H1 (cell line): ENCODE data around the gene MYRF. TPM values are rescaled to one million over a fixed set of nuclear protein-coding genes. Genes with fewer than 3 reads are reported as not detected.

Experiments used
- CTCF ChIA-PET: fragments of 300-600 bp; sonication (Branson Sonifier 250); formaldehyde crosslinking; loops from one replicate; lab custom pipeline; 2021; ENCODE audit not compliant: partially characterized antibody; lab: Charles Lee
- POLR2A ChIA-PET: fragments of 300-600 bp; sonication (Branson Sonifier 250); formaldehyde crosslinking; loops from one replicate; lab custom pipeline; 2021; ENCODE audit warnings: inconsistent platforms; ENCODE audit not compliant: partially characterized antibody; lab: Charles Lee
- DNase-seq, 2 experiments: peaks; one replicate each; pipeline versions ENCODE4 v3.0.0 to v3.0.0-alpha.2; 2010 to 2022; ENCODE audit warnings: low spot score in 2 of 2, low read depth in 1 of 2, mixed read lengths in 1 of 2
- FAIRE-seq: peaks from 2 replicates; lab custom pipeline; 2011; peaks lifted over from hg19 to GRCh38; lab: Jason Lieb, UNC
- H2AFZ ChIP-seq: 2 replicates; pipeline ENCODE4 v1.8.1; 2012; ENCODE audit warnings: low read length, inconsistent platforms
- H2AK5ac ChIP-seq: 2 replicates; pipeline ENCODE4 v1.6.1; 2013; ENCODE audit warnings: low read depth, low read length
- H2BK120ac ChIP-seq: replicated peaks from 2 replicates; pipeline ENCODE3; 2013; ENCODE audit warnings: low read depth, low read length, inconsistent platforms
- H2BK12ac ChIP-seq: 2 replicates; pipeline ENCODE4 v1.6.1; 2013; ENCODE audit warnings: low read depth, low read length
- H2BK15ac ChIP-seq: 2 replicates; pipeline ENCODE4 v1.6.1; 2013; ENCODE audit warnings: low read length
- H2BK20ac ChIP-seq: 2 replicates; pipeline ENCODE4 v1.6.1; 2013; ENCODE audit warnings: low read length
- H2BK5ac ChIP-seq: 2 replicates; pipeline ENCODE4 v1.6.1; 2013; ENCODE audit warnings: low read depth, low read length
- H3K14ac ChIP-seq: 2 replicates; pipeline ENCODE4 v1.6.1; 2013; ENCODE audit warnings: inconsistent platforms; ENCODE audit not compliant: insufficient read length
- H3K18ac ChIP-seq: 2 replicates; pipeline ENCODE4 v1.6.1; 2013; ENCODE audit warnings: low read length; ENCODE audit errors: extremely low read depth
- H3K23ac ChIP-seq: 2 replicates; pipeline ENCODE4 v1.6.1; 2013; ENCODE audit warnings: inconsistent platforms; ENCODE audit not compliant: insufficient read length
- H3K23me2 ChIP-seq: 2 replicates; pipeline ENCODE4 v1.6.1; 2013; ENCODE audit warnings: low read depth, low read length
- H3K27ac ChIP-seq: 2 replicates; pipeline ENCODE4 v1.6.1; 2011; ENCODE audit warnings: low read depth, low read length, inconsistent platforms
- H3K27me3 ChIP-seq, 4 experiments: replicated peaks in 1 of 4; 1 replicate in 1 of 4; 2 replicates in 3 of 4; pipeline versions ENCODE4 v1.6.1 to v1.8.1; 2011 to 2013; ENCODE audit warnings: low read length in 3 of 4, mild to moderate bottlenecking in 3 of 4, inconsistent platforms in 2 of 4, mixed read lengths in 2 of 4, moderate library complexity in 1 of 4; ENCODE audit not compliant: control insufficient read depth in 3 of 4, insufficient read depth in 3 of 4; ENCODE audit errors: extremely low read depth in 1 of 4
- H3K36me3 ChIP-seq, 4 experiments: 2 replicates each; pipeline versions ENCODE4 v1.6.1 to v1.8.1; 2011 to 2013; ENCODE audit warnings: mild to moderate bottlenecking in 4 of 4, low read length in 3 of 4, moderate library complexity in 2 of 4, control low read depth in 1 of 4, inconsistent platforms in 1 of 4; ENCODE audit not compliant: insufficient read depth in 4 of 4, control insufficient read depth in 2 of 4
- H3K4ac ChIP-seq: replicated peaks from 2 replicates; pipeline ENCODE3; 2013; ENCODE audit warnings: low read length, low read depth, mixed read lengths, inconsistent platforms; ENCODE audit not compliant: insufficient read length
- H3K4me1 ChIP-seq, 4 experiments: replicated peaks in 1 of 4; 1 replicate in 1 of 4; 2 replicates in 3 of 4; pipeline versions ENCODE4 v1.6.1 to v1.8.1; 2011 to 2013; ENCODE audit warnings: low read length in 3 of 4, inconsistent platforms in 2 of 4, mixed read lengths in 1 of 4; ENCODE audit not compliant: insufficient read depth in 4 of 4, control insufficient read depth in 3 of 4
- H3K4me2 ChIP-seq, 2 experiments: 2 replicates each; pipeline versions ENCODE4 v1.6.1 to v1.8.1; 2011 to 2013; ENCODE audit warnings: low read depth in 2 of 2, low read length in 2 of 2, control low read depth in 1 of 2, inconsistent platforms in 1 of 2, mild to moderate bottlenecking in 1 of 2; ENCODE audit not compliant: insufficient read depth in 1 of 2
- H3K4me3 ChIP-seq, 4 experiments: fragments of 200-600, 300-600 bp in 1 of 4; sonication (generic), shearing (Covaris generic), sonication (Bioruptor Twin) in 1 of 4; 2 replicates each; pipeline versions ENCODE4 v1.5.1 to v1.8.1; 2011 to 2016; ENCODE audit warnings: low read length in 4 of 4, low read depth in 3 of 4, control low read depth in 2 of 4, inconsistent platforms in 2 of 4, mild to moderate bottlenecking in 2 of 4, mixed read lengths in 1 of 4, moderate library complexity in 1 of 4; ENCODE audit not compliant: insufficient read depth in 2 of 4; ENCODE audit errors: extremely low read depth in 1 of 4
- H3K56ac ChIP-seq: replicated peaks from 2 replicates; pipeline ENCODE3; 2013; ENCODE audit warnings: low read depth, mild to moderate bottlenecking, mixed read lengths, low read length, inconsistent platforms; ENCODE audit not compliant: insufficient read length
- H3K79me1 ChIP-seq: 2 replicates; pipeline ENCODE4 v1.6.1; 2013; ENCODE audit warnings: low read depth, low read length, control low read depth
- H3K79me2 ChIP-seq, 2 experiments: 2 replicates each; pipeline versions ENCODE4 v1.6.1 to v1.8.1; 2012 to 2013; ENCODE audit warnings: low read length in 2 of 2, mild to moderate bottlenecking in 2 of 2, inconsistent platforms in 1 of 2; ENCODE audit not compliant: insufficient read depth in 2 of 2, control insufficient read depth in 1 of 2
- H3K9ac ChIP-seq, 4 experiments: replicated peaks in 1 of 4; 1 replicate in 1 of 4; 2 replicates in 3 of 4; pipeline versions ENCODE4 v1.6.1 to v1.8.1; 2011 to 2013; ENCODE audit warnings: low read depth in 3 of 4, low read length in 3 of 4, control low read depth in 2 of 4, mild to moderate bottlenecking in 2 of 4, moderate library complexity in 2 of 4, inconsistent platforms in 1 of 4; ENCODE audit errors: extremely low read depth in 1 of 4
- H3K9me3 ChIP-seq, 2 experiments: 2 replicates each; pipeline versions ENCODE4 v1.6.1 to v1.8.1; 2012 to 2013; ENCODE audit warnings: mild to moderate bottlenecking in 2 of 2, moderate library complexity in 2 of 2, control low read depth in 1 of 2, inconsistent platforms in 1 of 2, low read depth in 1 of 2, low read length in 1 of 2, mixed read lengths in 1 of 2; ENCODE audit not compliant: insufficient read depth in 2 of 2
- H4K20me1 ChIP-seq, 2 experiments: replicated peaks in 1 of 2; 2 replicates each; pipeline versions ENCODE3 to v1.8.1; 2011 to 2013; ENCODE audit warnings: inconsistent platforms in 2 of 2, low read length in 2 of 2, mild to moderate bottlenecking in 1 of 2; ENCODE audit not compliant: insufficient read depth in 2 of 2, control insufficient read depth in 1 of 2
- H4K5ac ChIP-seq: 2 replicates; pipeline ENCODE4 v1.6.1; 2013; ENCODE audit warnings: low read length, low read depth, mixed read lengths, inconsistent platforms; ENCODE audit not compliant: insufficient read length
- H4K8ac ChIP-seq: 2 replicates; pipeline ENCODE4 v1.8.0; 2013; ENCODE audit warnings: mild to moderate bottlenecking, moderate library complexity, low read length, inconsistent platforms; ENCODE audit not compliant: insufficient read depth; ENCODE audit errors: extremely low read depth
- H4K91ac ChIP-seq: replicated peaks from 2 replicates; pipeline ENCODE3; 2013; ENCODE audit warnings: low read length, mixed read lengths, inconsistent platforms; ENCODE audit not compliant: insufficient read length
- ASH2L ChIP-seq: fragments of 200-600, 300-600 bp; sonication (generic); IDR thresholded peaks from one replicate; pipeline ENCODE4 v1.7.1; 2017; ENCODE audit warnings: low read length
- ATF3 ChIP-seq: IDR thresholded peaks from 2 replicates; pipeline ENCODE4 v1.6.1; 2011; ENCODE audit warnings: low read depth, mild to moderate bottlenecking, low read length; ENCODE audit not compliant: insufficient read depth
- CHD1 ChIP-seq: IDR thresholded peaks from 2 replicates; pipeline ENCODE4 v1.6.1; 2012; ENCODE audit warnings: low read depth, low read length, improper control_type of control experiment
- PHF8 ChIP-seq: fragments of 200-600 bp; sonication (generic); conservative IDR thresholded peaks from 2 replicates; pipeline ENCODE4 v1.7.1; 2012; ENCODE audit warnings: low read depth, mild to moderate bottlenecking, inconsistent platforms, low read length, moderate library complexity
- SAP30 ChIP-seq: fragments of 300-600 bp; sonication (generic); IDR thresholded peaks from 2 replicates; pipeline ENCODE4 v1.7.1; 2012; ENCODE audit warnings: low read length, moderate library complexity, mild to moderate bottlenecking, inconsistent platforms; ENCODE audit not compliant: insufficient read depth, insufficient replicate concordance
- TAF1 ChIP-seq: IDR thresholded peaks from 2 replicates; pipeline ENCODE4 v1.6.1; 2011; ENCODE audit warnings: mild to moderate bottlenecking, low read depth, low read length
- TAF7 ChIP-seq: optimal IDR thresholded peaks from 2 replicates; pipeline ENCODE3; 2011; ENCODE audit warnings: low read depth, mild to moderate bottlenecking, inconsistent platforms, low read length, moderate library complexity, borderline replicate concordance
- WGBS, 2 experiments: shearing (Covaris generic) in 1 of 2; methylation state at CpG; one replicate each; pipeline versions ENCODE4 v1.1.6 to v1.1.7; 2013 to 2015; ENCODE audit warnings: low lambda C conversion rate in 2 of 2, mixed read lengths in 2 of 2, inconsistent platforms in 1 of 2, low coverage in 1 of 2, missing lambda C conversion rate in 1 of 2; ENCODE audit not compliant: insufficient replicate concordance in 2 of 2, insufficient coverage in 1 of 2, insufficient read length in 1 of 2; ENCODE audit errors: extremely low coverage in 1 of 2, missing lambda C conversion rate in 1 of 2; 5-methylcytosine and 5-hydroxymethylcytosine counted together
- polyA plus RNA-seq, 7 experiments: library from polyadenylated mRNA; depleted of rRNA in 3 of 7; stranded (reverse) in 5 of 7; unstranded in 2 of 7; fragments of >200 nt in 5 of 7; fragments of 200-250 nt in 2 of 7; gene quantifications; 1 replicate in 5 of 7; 2 replicates in 1 of 7; 4 replicates in 1 of 7; pipeline versions ENCODE4 v1.2.1 to v1.2.3, GENCODE V29; 2011 to 2013; ENCODE audit warnings: missing spikeins in 2 of 7, mixed read lengths in 2 of 7
- total RNA-seq: library from RNA; stranded (reverse); fragmentation: NEBNext Ultra II Directional; extraction: Animal tissue kit (Norgen Biotek cat#: 25700); gene quantifications from 2 replicates; pipeline ENCODE4 v1.2.1, GENCODE V29; 2021

The MYRF gene
- total and polyA plus RNA-seq, 2 of the 8 experiments (the other 6 are each of a cell fraction or from before 2014, with no cell fraction given), result 6.0 to 6.1 TPM

DNA sequence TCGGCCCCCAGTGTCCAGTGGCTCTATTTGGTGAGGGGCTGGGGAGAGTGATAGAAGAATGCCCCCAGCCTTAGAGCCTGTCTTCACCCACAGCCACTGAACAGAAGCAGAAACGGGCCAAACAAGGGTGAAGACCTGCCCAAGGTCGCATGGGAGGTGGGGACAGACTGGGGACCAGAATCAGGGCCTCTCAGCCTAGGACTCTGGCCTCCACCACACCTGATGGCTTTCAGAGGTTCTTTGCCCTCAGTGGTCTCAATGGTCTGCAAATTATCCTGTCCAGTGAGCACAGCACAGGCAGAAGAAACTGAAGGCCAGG, 4.5 kb upstream of the MYRF start:
- H3K23ac ChIP-seq, result no peak overlapping the region
- FAIRE-seq, result no peak
- no peaks in the 10 kb centered on the region for H3K79me1 ChIP-seq
- no peaks in the 10 kb centered on the region for H4K20me1 ChIP-seq
- no peak overlapping the region for H2BK20ac ChIP-seq
- TF ChIP-seq TAF7, result no peak
- TF ChIP-seq PHF8, result no peak
- no peak for TF ChIP-seq CHD1
- TF ChIP-seq SAP30, result no peak
- TF ChIP-seq TAF1, result no peak
- no peak for TF ChIP-seq ASH2L
- TF ChIP-seq ATF3, result no peak
- TF ChIP-seq, all 59 proteins: peak for 0
- Histone ChIP-seq H3K36me3 (peaks cover 0 to 3% (median 0%) of the 10 kb centered on the region in 4 experiments; a peak in 1 of 8 replicates), H2BK5ac (0 out of 2 replicates have a peak overlapping the region, but pooled peaks have one; percentile 24), H2AK5ac (no peak overlapping the region), H3K4me2 (no peak overlapping the region), H2BK12ac (0 out of 2 replicates have a peak overlapping the region, but pooled peaks have one; percentile 85), H3K23me2 (no peaks in the 10 kb centered on the region; the same call in 1 of the 2 replicates), H3K4ac (no peak overlapping the region), H3K56ac (no peak overlapping the region), H2AFZ (no peak overlapping the region), H4K91ac (peak overlapping the region; percentile 2), H3K79me2 (no peaks in the 10 kb centered on the region), H3K18ac (0 out of 2 replicates have a peak overlapping the region, but pooled peaks have one; percentile 10), H3K4me3 (no peak overlapping the region), H2BK120ac (no peak overlapping the region), H3K27me3 (peaks cover 0 to 10% (median 7%) of the 10 kb centered on the region in 4 experiments; a peak in 6 of 7 replicates), H3K4me1 (peaks cover 6 to 26% (median 10%) of the 10 kb centered on the region in 4 experiments), H3K9ac (no peak overlapping the region), H3K9me3 (no peaks in the 10 kb centered on the region), H3K27ac (no peak overlapping the region), H2BK15ac (no peak overlapping the region), H4K8ac (no peak overlapping the region), H4K5ac (no peak overlapping the region), H3K14ac (no peak overlapping the region)
- CTCF ChIA-PET, result interaction anchor here (0.7 to 9.2 kb wide), 33 partner anchors 8 to 216 kb away, joined by 3 to 168 read pairs (median 5); partner anchors contain the start of genes FADS1, FEN1 and TMEM258
- POLR2A ChIA-PET, result interaction anchor here (0.6 to 8.9 kb wide), 8 partner anchors 19 to 152 kb away, joined by 3 to 87 read pairs (median 4); partner anchors contain the start of genes FADS2, FEN1 and TMEM258
- WGBS, 2 experiments, result 57% methylated on average over 3 of the region's 3 CpGs; no CpG with 5 or more reads in 1 of the 2 experiments
- no peak for DNase-seq
